Stomach (tissue), 4 donors: ENCODE results near the gene NACA2.

Experiments used
- POLR2A ChIP-seq, 4 donors: fragments of 450-650 bp; IDR thresholded peaks; one replicate each; pipeline ENCODE4 v1.6.1; 2016; ENCODE audit warnings: antibody characterized with exemption in 4 of 4, control low read depth in 2 of 4, mild to moderate bottlenecking in 1 of 4, moderate library complexity in 1 of 4
- POLR2AphosphoS5 ChIP-seq, 3 donors: sonication (generic); formaldehyde crosslinking; IDR thresholded peaks; one replicate each; pipeline ENCODE4 v1.6.1; 2016; ENCODE audit warnings: antibody characterized with exemption in 3 of 3
- TF ChIP-seq, protein P1 (sequence below), 7 experiments: fragments of 450-650 bp in 4 of 7; fragments of 200-600 bp in 3 of 7; sonication (generic) in 3 of 7; IDR thresholded peaks; one replicate each; pipeline ENCODE4 v1.5.1; 2016 to 2019; ENCODE audit warnings: antibody characterized with exemption in 7 of 7, control low read depth in 2 of 7, mild to moderate bottlenecking in 1 of 7

DNA sequence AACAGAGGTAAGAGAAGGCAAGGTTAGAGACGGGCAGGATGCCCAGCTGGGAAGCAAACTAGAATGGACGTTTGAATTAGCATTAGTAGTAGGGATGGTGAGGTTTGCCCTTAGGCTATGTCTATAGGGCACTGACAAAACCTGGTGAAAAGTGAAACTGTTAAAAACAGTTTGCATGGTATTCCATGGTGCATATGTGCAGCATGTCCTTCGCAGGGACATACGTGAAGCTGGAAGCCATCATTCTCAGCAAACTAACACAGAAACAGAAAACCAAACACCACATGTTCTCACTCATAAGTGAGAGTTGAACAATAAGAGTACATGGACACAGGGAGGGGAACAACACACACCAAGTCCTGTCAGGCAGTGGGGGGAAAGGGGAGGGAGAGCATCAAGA, 25.8 kb downstream of the NACA2 start:
- TF ChIP-seq, protein P1, sequence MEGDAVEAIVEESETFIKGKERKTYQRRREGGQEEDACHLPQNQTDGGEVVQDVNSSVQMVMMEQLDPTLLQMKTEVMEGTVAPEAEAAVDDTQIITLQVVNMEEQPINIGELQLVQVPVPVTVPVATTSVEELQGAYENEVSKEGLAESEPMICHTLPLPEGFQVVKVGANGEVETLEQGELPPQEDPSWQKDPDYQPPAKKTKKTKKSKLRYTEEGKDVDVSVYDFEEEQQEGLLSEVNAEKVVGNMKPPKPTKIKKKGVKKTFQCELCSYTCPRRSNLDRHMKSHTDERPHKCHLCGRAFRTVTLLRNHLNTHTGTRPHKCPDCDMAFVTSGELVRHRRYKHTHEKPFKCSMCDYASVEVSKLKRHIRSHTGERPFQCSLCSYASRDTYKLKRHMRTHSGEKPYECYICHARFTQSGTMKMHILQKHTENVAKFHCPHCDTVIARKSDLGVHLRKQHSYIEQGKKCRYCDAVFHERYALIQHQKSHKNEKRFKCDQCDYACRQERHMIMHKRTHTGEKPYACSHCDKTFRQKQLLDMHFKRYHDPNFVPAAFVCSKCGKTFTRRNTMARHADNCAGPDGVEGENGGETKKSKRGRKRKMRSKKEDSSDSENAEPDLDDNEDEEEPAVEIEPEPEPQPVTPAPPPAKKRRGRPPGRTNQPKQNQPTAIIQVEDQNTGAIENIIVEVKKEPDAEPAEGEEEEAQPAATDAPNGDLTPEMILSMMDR (IDR thresholded peaks at IDR 0.05), result no peak
- TF ChIP-seq POLR2A (IDR thresholded peaks at IDR 0.05) (no peak), POLR2AphosphoS5 (IDR thresholded peaks at IDR 0.05) (no peak)
